MM.1S (cell line): ENCODE data around the gene GNPDA1.

ENCODE experiments used
- DNase-seq: peaks from one replicate; pipeline ENCODE4 v3.0.0-alpha.2; 2015
- H2AFZ ChIP-seq: fragments of 300-600 bp; sonication (generic); 2 replicates; pipeline ENCODE4 v1.6.0; 2016; ENCODE audit warnings: antibody characterized with exemption, low read length
- H3F3A ChIP-seq: fragments of 300-600 bp; sonication (generic); 2 replicates; pipeline ENCODE4 v1.6.1; 2016; ENCODE audit warnings: mild to moderate bottlenecking, antibody characterized with exemption, low read length, moderate library complexity, mixed read lengths; ENCODE audit not compliant: insufficient read depth
- H3K27ac ChIP-seq: fragments of 300-600 bp; sonication (generic); 2 replicates; pipeline ENCODE4 v1.5.1; 2016; ENCODE audit warnings: mild to moderate bottlenecking, low read length
- H3K27me3 ChIP-seq: fragments of 300-600 bp; sonication (generic); replicated peaks from 2 replicates; pipeline ENCODE4 v1.6.0; 2016; ENCODE audit warnings: low read length; ENCODE audit not compliant: insufficient read depth
- H3K36me3 ChIP-seq: fragments of 300-600 bp; sonication (generic); replicated peaks from 2 replicates; pipeline ENCODE4 v1.6.1; 2016; ENCODE audit warnings: mild to moderate bottlenecking, low read length, mixed read lengths; ENCODE audit not compliant: insufficient read depth
- H3K4me1 ChIP-seq: fragments of 300-600 bp; sonication (generic); 2 replicates; pipeline ENCODE4 v1.6.1; 2016; ENCODE audit warnings: low read length, mixed read lengths
- H3K4me2 ChIP-seq: fragments of 300-600 bp; sonication (generic); 2 replicates; pipeline ENCODE4 v1.6.0; 2016; ENCODE audit warnings: low read depth, low read length
- H3K4me3 ChIP-seq: fragments of 300-600 bp; sonication (generic); 2 replicates; pipeline ENCODE4 v1.5.1; 2016; ENCODE audit warnings: low read length, mixed read lengths
- H3K79me2 ChIP-seq: fragments of 300-600 bp; sonication (generic); 2 replicates; pipeline ENCODE4 v1.6.1; 2016; ENCODE audit warnings: mixed run types, low read length, mixed read lengths
- H3K9ac ChIP-seq: fragments of 300-600 bp; sonication (generic); 2 replicates; pipeline ENCODE4 v1.6.1; 2016; ENCODE audit warnings: low read length, mixed read lengths
- H3K9me2 ChIP-seq: fragments of 300-600 bp; sonication (generic); replicated peaks from 2 replicates; pipeline ENCODE4 v1.6.1; 2016; ENCODE audit warnings: mild to moderate bottlenecking, low read length, mixed read lengths; ENCODE audit not compliant: insufficient read depth
- H3K9me3 ChIP-seq: fragments of 300-600 bp; sonication (generic); replicated peaks from 2 replicates; pipeline ENCODE4 v1.6.1; 2016; ENCODE audit warnings: mild to moderate bottlenecking, low read length, mixed read lengths; ENCODE audit not compliant: insufficient read depth
- H4K20me1 ChIP-seq: fragments of 300-600 bp; sonication (generic); 2 replicates; pipeline ENCODE4 v1.6.1; 2016; ENCODE audit warnings: mild to moderate bottlenecking, low read length, moderate library complexity, mixed read lengths; ENCODE audit not compliant: insufficient read depth
- EZH2 ChIP-seq: fragments of 300-600 bp; sonication (generic); optimal IDR thresholded peaks from 2 replicates; pipeline ENCODE3; 2017; ENCODE audit warnings: low read depth, mild to moderate bottlenecking, antibody characterized with exemption, low read length, mixed read lengths
- EZH2phosphoT487 ChIP-seq: fragments of 300-600 bp; sonication (generic); IDR thresholded peaks from 2 replicates; pipeline ENCODE4 v1.6.1; 2018; ENCODE audit warnings: antibody characterized with exemption, low read length
- TF ChIP-seq, protein P1 (sequence below): fragments of 300-600 bp; sonication (generic); IDR thresholded peaks from 2 replicates; pipeline ENCODE4 v1.5.1; 2016; ENCODE audit warnings: antibody characterized with exemption, low read length, mixed read lengths

Gene GNPDA1

DNA sequence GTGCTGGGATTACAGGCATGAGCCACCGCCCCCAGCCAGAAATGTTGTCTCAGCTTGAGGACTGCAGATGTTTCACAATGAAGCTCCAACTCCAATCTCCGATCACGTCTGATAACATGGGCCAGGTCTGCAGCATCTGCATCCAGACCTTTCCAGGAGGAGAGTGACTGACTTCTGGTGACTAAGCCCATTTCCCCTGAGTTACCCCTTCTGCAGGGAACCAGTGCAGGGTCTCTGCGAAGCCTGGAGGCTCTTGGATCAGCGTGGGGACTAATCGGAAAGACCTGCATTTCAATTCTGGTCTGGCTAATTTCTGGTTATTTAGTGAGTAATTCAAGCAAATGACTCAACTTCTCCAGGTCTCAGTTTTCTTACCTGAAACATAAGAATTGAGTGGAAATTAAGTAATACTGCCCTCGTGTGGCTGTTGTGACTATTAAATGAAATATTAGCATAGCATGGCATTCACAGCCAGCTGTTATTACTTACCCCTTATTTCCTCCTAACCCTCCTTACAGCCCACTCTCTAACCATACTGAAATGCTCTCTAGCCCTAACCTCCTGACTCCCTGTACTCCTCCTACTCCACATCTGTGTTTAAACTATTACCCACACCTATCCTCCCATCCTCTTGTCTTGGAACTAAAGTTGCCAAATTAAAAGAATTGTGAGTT is 2.2 kb upstream of the GNPDA1 start:
- peak overlapping the region; percentile 55 for H3K4me2 ChIP-seq
- peak; percentile 89 for DNase-seq
- H3K4me1 ChIP-seq, result peaks cover 60% of the 10 kb centered on the region

DNA sequence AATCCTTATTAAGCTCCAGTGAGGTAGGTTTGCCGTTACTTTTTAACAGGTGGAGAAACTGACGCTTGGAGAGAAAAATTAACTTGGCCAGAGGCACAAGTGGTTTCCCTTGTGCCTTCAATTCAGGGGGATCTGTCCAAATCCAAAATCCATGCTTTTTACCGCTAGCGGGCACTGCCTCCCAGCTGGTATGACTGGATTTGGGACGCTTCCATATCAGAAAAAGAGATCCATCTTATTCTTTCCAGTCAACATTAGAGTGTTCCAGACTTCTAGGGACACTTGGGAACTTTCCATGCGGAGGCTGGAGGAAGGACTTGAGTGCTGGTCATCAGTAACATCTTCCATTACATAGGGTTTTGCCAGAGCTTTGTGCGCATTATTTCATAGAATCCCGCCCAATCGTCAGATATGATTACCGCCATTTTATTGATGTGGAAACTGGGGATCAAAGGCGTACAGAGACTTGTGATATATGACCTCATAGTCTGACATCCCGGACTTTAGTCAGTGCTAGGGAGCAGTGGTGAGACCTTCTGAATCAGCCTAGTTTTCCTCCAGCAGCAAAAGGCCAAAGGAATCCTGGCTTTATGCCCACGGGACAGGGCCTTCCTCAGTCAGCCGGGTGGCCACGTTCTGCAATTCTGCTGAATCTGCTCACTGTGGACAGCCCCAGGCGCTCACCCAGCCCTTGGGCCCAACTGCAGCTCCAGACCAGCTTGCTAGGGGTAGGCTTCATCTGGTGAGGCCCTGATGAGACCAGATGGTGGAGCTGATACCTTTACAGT is 1.1 kb upstream of the GNPDA1 start:
- Histone ChIP-seq H3K36me3 (no peaks in the 10 kb centered on the region), H3K9me3 (no peaks in the 10 kb centered on the region), H3K79me2 (peaks cover 34% of the 10 kb centered on the region), H3K4me3 (no peak overlapping the region), H3K9ac (peak overlapping the region; percentile 94; the same call in 1 of the 2 replicates), H3K4me2 (peak overlapping the region; percentile 93; the same call in 1 of the 2 replicates), H4K20me1 (no peaks in the 10 kb centered on the region), H3K4me1 (peaks cover 70% of the 10 kb centered on the region), H2AFZ (no peak overlapping the region), H3K27me3 (no peaks in the 10 kb centered on the region), H3K27ac (no peak overlapping the region; the same call in 1 of the 2 replicates), H3F3A (peaks cover 63% of the 10 kb centered on the region), H3K9me2 (no peaks in the 10 kb centered on the region)
- TF ChIP-seq EZH2phosphoT487, result no peak
- no peak for DNase-seq

More for the DNA sequence above, 2.2 kb upstream of the GNPDA1 start:
- H3K9me2 ChIP-seq, result no peaks in the 10 kb centered on the region
- peak overlapping the region; percentile 1; the same call in 1 of the 2 replicates for H3K4me3 ChIP-seq
- no peaks in the 10 kb centered on the region for H3K36me3 ChIP-seq
- no peaks in the 10 kb centered on the region for H3K27me3 ChIP-seq
- H3K79me2 ChIP-seq, result peaks cover 27% of the 10 kb centered on the region
- peak overlapping the region; percentile 43 for H3K9ac ChIP-seq
- H2AFZ ChIP-seq, result peak overlapping the region; percentile 63
- H3F3A ChIP-seq, result peaks cover 54% of the 10 kb centered on the region
- H3K27ac ChIP-seq, result peak overlapping the region; percentile 89
- no peaks in the 10 kb centered on the region for H3K9me3 ChIP-seq
- H4K20me1 ChIP-seq, result no peaks in the 10 kb centered on the region
- TF ChIP-seq, protein P1, sequence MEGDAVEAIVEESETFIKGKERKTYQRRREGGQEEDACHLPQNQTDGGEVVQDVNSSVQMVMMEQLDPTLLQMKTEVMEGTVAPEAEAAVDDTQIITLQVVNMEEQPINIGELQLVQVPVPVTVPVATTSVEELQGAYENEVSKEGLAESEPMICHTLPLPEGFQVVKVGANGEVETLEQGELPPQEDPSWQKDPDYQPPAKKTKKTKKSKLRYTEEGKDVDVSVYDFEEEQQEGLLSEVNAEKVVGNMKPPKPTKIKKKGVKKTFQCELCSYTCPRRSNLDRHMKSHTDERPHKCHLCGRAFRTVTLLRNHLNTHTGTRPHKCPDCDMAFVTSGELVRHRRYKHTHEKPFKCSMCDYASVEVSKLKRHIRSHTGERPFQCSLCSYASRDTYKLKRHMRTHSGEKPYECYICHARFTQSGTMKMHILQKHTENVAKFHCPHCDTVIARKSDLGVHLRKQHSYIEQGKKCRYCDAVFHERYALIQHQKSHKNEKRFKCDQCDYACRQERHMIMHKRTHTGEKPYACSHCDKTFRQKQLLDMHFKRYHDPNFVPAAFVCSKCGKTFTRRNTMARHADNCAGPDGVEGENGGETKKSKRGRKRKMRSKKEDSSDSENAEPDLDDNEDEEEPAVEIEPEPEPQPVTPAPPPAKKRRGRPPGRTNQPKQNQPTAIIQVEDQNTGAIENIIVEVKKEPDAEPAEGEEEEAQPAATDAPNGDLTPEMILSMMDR, result peak; percentile 60
- TF ChIP-seq EZH2, result no peak

DNA sequence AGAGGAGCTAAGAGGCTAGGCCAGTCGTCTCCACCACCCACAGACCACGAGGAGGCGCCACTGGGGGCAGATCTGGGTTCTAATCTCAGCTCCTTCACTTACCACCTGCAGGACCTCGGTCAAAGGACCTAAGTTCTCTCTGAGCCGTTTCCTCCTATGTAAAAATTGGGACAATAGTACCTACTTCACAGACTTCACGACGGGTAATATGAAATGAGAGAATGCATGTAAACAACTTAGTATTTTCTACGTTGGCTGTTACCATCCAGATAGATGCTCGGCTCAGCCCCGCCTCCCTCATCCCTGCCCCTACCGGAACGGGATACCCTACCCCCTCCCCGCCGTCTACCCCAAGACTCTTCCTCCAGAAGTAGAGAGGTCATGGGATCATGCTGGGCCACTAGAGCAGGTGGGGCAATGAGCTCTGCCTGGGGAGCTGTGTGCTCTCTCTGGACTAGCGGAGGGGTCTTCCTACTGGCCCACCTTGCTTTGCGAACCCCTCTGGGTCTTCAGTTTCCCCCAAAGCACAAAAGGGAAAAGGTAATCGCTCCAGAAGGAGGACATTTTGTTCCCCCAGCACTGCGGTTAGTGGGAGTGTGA is 541 bp downstream of the GNPDA1 start:
- H3K4me2 ChIP-seq, result peak overlapping the region; percentile 85
- no peaks in the 10 kb centered on the region for H3K9me3 ChIP-seq
- peaks cover 75% of the 10 kb centered on the region for H3K4me1 ChIP-seq
- no peaks in the 10 kb centered on the region for H4K20me1 ChIP-seq
- H2AFZ ChIP-seq, result peak overlapping the region; percentile 46
- H3K27ac ChIP-seq, result peak overlapping the region; percentile 80
- no peaks in the 10 kb centered on the region for H3K27me3 ChIP-seq
- H3F3A ChIP-seq, result peaks cover 63% of the 10 kb centered on the region
- no peak for TF ChIP-seq EZH2
- TF ChIP-seq EZH2phosphoT487, result no peak
- TF ChIP-seq, protein P1, result peak; percentile 69
- H3K4me3 ChIP-seq, result peak overlapping the region; percentile 95
- H3K79me2 ChIP-seq, result peaks cover 47% of the 10 kb centered on the region
- H3K9ac ChIP-seq, result peak overlapping the region; percentile 94
- DNase-seq, result peak; percentile 80
- no peaks in the 10 kb centered on the region for H3K36me3 ChIP-seq
- H3K9me2 ChIP-seq, result no peaks in the 10 kb centered on the region
